ENCODE results near the gene ROBO1.

GRCh38 chr3:79255292-79255691, 512.5 kb downstream of the ROBO1 start:
- TF ChIP-seq EZH2phosphoT487 (IDR thresholded peaks at IDR 0.05; ENCODE audit: borderline replicate concordance, low read length), result no peak
- TF ChIP-seq CTCF (conservative IDR thresholded peaks at IDR 0.05; ENCODE audit: low read depth, low read length), result no peak
- TF ChIP-seq EZH2 (IDR thresholded peaks at IDR 0.05; ENCODE audit: low read length, unreplicated experiment), result no peak

Data from PC-3 (cell line).